Heart left ventricle (tissue), 16 donors: ENCODE data around the gene MPST. TPM values are rescaled to one million over a fixed set of nuclear protein-coding genes. Genes with fewer than 3 reads are reported as not detected.
"Not testable (repeated sequence)": the region's sequence is repeated elsewhere in the genome, so short reads cannot be mapped to it uniquely, and the experiment has no call there.

Experiments
- ATAC-seq, 4 donors: fragments of 200-7000 bp; cut with Tn5 transposase; one replicate each; pipeline ENCODE4 v1.9.1; 2020 to 2022; ENCODE audit warnings: moderate library complexity in 4 of 4, mild to moderate bottlenecking in 3 of 4, moderate number of reproducible peaks in 1 of 4
- DNase-seq, 5 donors: peaks; one replicate each; pipeline ENCODE4 v3.0.0-alpha.2; 2020
- H3K27ac ChIP-seq, 12 donors: fragments of 200-600 bp; sonication (generic) in 4 of 12; one replicate each; pipeline versions ENCODE4 v1.5.0 to v1.8.0; 2016 to 2022; ENCODE audit warnings: mild to moderate bottlenecking in 2 of 12
- H3K27me3 ChIP-seq, 9 donors: fragments of 200-600 bp; sonication (generic) in 2 of 9; one replicate each; pipeline versions ENCODE4 v1.5.1 to v1.8.0; 2016 to 2022; ENCODE audit warnings: mild to moderate bottlenecking in 3 of 9
- H3K36me3 ChIP-seq, 9 donors: fragments of 200-600 bp; sonication (generic) in 2 of 9; one replicate each; pipeline versions ENCODE4 v1.5.0 to v1.8.0; 2018 to 2022; ENCODE audit warnings: mild to moderate bottlenecking in 2 of 9
- H3K4me1 ChIP-seq, 12 donors: fragments of 200-600 bp; sonication (generic) in 4 of 12; one replicate each; pipeline versions ENCODE4 v1.5.0 to v1.8.0; 2016 to 2022; ENCODE audit warnings: mild to moderate bottlenecking in 3 of 12
- H3K4me3 ChIP-seq, 12 donors: fragments of 200-600 bp; sonication (generic) in 4 of 12; one replicate each; pipeline versions ENCODE4 v1.5.0 to v1.8.0; 2017 to 2022; ENCODE audit warnings: mild to moderate bottlenecking in 9 of 12, moderate library complexity in 4 of 12
- H3K9me3 ChIP-seq, 12 donors: fragments of 200-600 bp; sonication (generic) in 4 of 12; one replicate each; pipeline versions ENCODE4 v1.5.0 to v1.8.0; 2016 to 2022; ENCODE audit warnings: mild to moderate bottlenecking in 1 of 12
- CTCF ChIP-seq, 12 donors: fragments of 200-600 bp; sonication (generic) in 4 of 12; IDR thresholded peaks; one replicate each; pipeline versions ENCODE4 v1.5.0 to v1.8.0; 2018 to 2022; ENCODE audit warnings: antibody characterized with exemption in 12 of 12, mild to moderate bottlenecking in 5 of 12
- POLR2A ChIP-seq, 2 donors: fragments of 450-650 bp; IDR thresholded peaks; one replicate each; pipeline ENCODE4 v1.6.1; 2017; ENCODE audit warnings: antibody characterized with exemption in 2 of 2, mild to moderate bottlenecking in 2 of 2, moderate library complexity in 2 of 2
- WGBS, 4 donors: extraction: QIAGEN DNeasy Blood & Tissue Kit in 2 of 4; methylation state at CpG; one replicate each; pipeline versions ENCODE4 v1.1.5 to v1.1.7; 2013 to 2018; 5-methylcytosine and 5-hydroxymethylcytosine counted together
- intact Hi-C, 10 donors: fragments of 100-400 bp; cut with DNase I; formaldehyde crosslinking; loops; one replicate each; pipeline versions ENCODE4 v1.11.1 to v1.14.2; 2022
- polyA plus RNA-seq, 2 donors: library from polyadenylated mRNA; stranded (reverse); fragments of 200-250 nt; gene quantifications; one replicate each; pipeline ENCODE4 v1.2.3, GENCODE V29; 2013
- total RNA-seq, 9 donors: library from RNA; depleted of rRNA in 2 of 9; stranded (reverse); fragments of >200 nt in 2 of 9; fragmentation: NEBNext Ultra II Directional in 3 of 9; extraction: Animal tissue kit (Norgen Biotek cat#: 25700) in 3 of 9; gene quantifications; one replicate each; pipeline versions ENCODE4 v1.1.0 to v1.2.4, GENCODE V29; 2016 to 2023
- donor health status: ischemic (EF 13 %, LVEDD 7.1; RV severe dilation, severe dysfunction).
- donor health status: healthy with polysubstance abuse.
- donor health status: DM: no; HTN: yes; CAD: no.
- donor health status: DM: no; HTN: no; CAD: no.
- donor health status: ischemic (EF 25% LVEDD 6.9; RV normal size, moderate dysfunction).
- donor health status: ischemic (EF 25% LVEDD 5.7; RV mildly dilated, moderate dysfunction).
- donor health status: healthy.
- donor health status: DM: yes; HTN: yes; CAD: no.
- donor health status: ischemic (EF 35%, LVEDD 5.7; RV mildly dilated, moderate dysfunction).
- donor health status: nonischemic (EF 11% LVEDD 7.7; RV severe dilation, severe dysfunction).
- donor health status: DM: yes; HTN: yes; CAD: no.
- donor health status: PGD.
- donor health status: ischemic (EF 29% LVEDD 5.4; RV normal size, mild dysfunction).
- donor health status: nonischemic (EF 23%, LVEDD 6.1; RV moderate dilation, normal function).

Gene MPST
- total and polyA plus RNA-seq, 11 donors: 27.5 to 157 (median 59.9) TPM

GRCh38 chr22:37070334-37070733, 50.8 kb downstream of the MPST start:
- no peak for ATAC-seq
- DNase-seq: no peak
- WGBS, 4 donors: 56 to 74% (median 68%) methylated on average over 8 of the region's 8 CpGs
- Histone ChIP-seq H3K4me1 (peaks cover 0 to 4% (median 0%) of the 10 kb centered on the region in 12 donors), H3K36me3 (no peaks in the 10 kb centered on the region), H3K9me3 (no peaks in the 10 kb centered on the region), H3K27me3 (peaks cover 11 to 61% (median 27%) of the 10 kb centered on the region in 9 donors), H3K27ac (no peak overlapping the region), H3K4me3 (no peak overlapping the region)
- TF ChIP-seq CTCF (IDR thresholded peaks at IDR 0.05) (no peak), POLR2A (IDR thresholded peaks at IDR 0.05) (no peak)
- intact Hi-C loops: loop anchor here in 2 of 10 donors (10.0 kb wide), 2 partner anchors 84 to 94 kb away; no protein-coding TSS in a partner anchor

GRCh38 chr22:37070744-37071143, 51.2 kb downstream of the MPST start:
- H3K9me3 ChIP-seq: no peaks in the 10 kb centered on the region
- H3K27me3 ChIP-seq: peaks cover 11 to 65% (median 27%) of the 10 kb centered on the region in 9 donors
- 43 to 53% (median 50%) methylated on average over 9 of the region's 9 CpGs for WGBS, 4 donors
- H3K36me3 ChIP-seq: no peaks in the 10 kb centered on the region
- peaks cover 0 to 4% (median 0%) of the 10 kb centered on the region in 12 donors for H3K4me1 ChIP-seq
- H3K27ac ChIP-seq: no peak overlapping the region
- ATAC-seq: no peak
- TF ChIP-seq CTCF (IDR thresholded peaks at IDR 0.05): no peak
- no peak overlapping the region for H3K4me3 ChIP-seq
- DNase-seq: no peak
- intact Hi-C loops: loop anchor here in 2 of 10 donors (10.0 kb wide), 2 partner anchors 84 to 94 kb away; no protein-coding TSS in a partner anchor

GRCh38 chr22:37071850-37072592, 52.5 kb downstream of the MPST start:
- not testable (repeated sequence) for H3K27ac ChIP-seq

GRCh38 chr22:37072673-37073072, 53.1 kb downstream of the MPST start:
- TF ChIP-seq CTCF (IDR thresholded peaks at IDR 0.05): no peak
- TF ChIP-seq POLR2A (IDR thresholded peaks at IDR 0.05): no peak
- WGBS, 4 donors: 90 to 95% (median 93%) methylated on average over 8 of the region's 8 CpGs
- ATAC-seq: no peak
- intact Hi-C loops: loop anchor here in 2 of 10 donors (10.0 kb wide), 2 partner anchors 82 to 92 kb away; no protein-coding TSS in a partner anchor
- H3K9me3 ChIP-seq: no peaks in the 10 kb centered on the region
- peaks cover 11 to 66% (median 31%) of the 10 kb centered on the region in 9 donors for H3K27me3 ChIP-seq
- no peak for DNase-seq
- H3K27ac ChIP-seq: no peak overlapping the region
- no peaks in the 10 kb centered on the region for H3K36me3 ChIP-seq
- peaks cover 0 to 4% (median 0%) of the 10 kb centered on the region in 12 donors for H3K4me1 ChIP-seq
- H3K4me3 ChIP-seq: no peak overlapping the region

More at GRCh38 chr22:37071850-37072592, 52.5 kb downstream of the MPST start:
- peaks cover 11 to 69% (median 30%) of the 10 kb centered on the region in 9 donors for H3K27me3 ChIP-seq
- H3K4me1 ChIP-seq, H3K36me3 ChIP-seq, ATAC-seq, DNase-seq, H3K4me3 ChIP-seq, H3K9me3 ChIP-seq: not testable (repeated sequence)
- 90 to 94% (median 94%) methylated on average over 5 of the region's 5 CpGs for WGBS, 4 donors
- intact Hi-C loops: loop anchor here in 2 of 10 donors (10.0 kb wide), 2 partner anchors 83 to 93 kb away; no protein-coding TSS in a partner anchor
